ENCODE measurements around the gene VPS16.

DNA sequence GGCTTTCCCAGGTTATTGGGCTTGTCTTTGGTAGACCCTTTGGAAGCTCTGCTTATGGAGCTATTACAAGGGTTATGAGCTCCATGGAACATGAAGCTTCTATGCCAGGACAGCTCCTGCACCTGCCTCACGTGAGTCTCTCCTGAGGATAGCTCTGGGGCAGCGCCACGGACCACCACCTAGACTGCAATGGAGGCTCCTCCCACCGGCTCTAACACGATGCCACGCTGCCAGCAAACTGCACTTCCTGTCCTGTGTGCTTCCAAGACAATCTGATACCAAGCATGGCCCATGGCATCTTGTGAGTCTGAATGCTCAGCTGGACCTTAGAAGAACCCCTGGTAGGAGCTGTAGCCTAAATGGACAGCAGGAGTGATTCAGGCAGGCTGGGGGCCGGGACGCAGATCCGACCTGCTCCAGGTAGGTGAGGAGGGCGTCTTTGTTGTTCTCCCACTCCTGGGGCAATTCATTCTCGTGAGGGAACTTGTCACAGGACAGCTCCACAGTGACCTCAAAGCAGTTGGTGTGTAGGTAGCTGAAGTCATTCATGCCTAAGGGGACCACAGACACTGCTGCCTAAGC lies 45.6 kb upstream of the VPS16 start:
- TF ChIP-seq, protein P1, sequence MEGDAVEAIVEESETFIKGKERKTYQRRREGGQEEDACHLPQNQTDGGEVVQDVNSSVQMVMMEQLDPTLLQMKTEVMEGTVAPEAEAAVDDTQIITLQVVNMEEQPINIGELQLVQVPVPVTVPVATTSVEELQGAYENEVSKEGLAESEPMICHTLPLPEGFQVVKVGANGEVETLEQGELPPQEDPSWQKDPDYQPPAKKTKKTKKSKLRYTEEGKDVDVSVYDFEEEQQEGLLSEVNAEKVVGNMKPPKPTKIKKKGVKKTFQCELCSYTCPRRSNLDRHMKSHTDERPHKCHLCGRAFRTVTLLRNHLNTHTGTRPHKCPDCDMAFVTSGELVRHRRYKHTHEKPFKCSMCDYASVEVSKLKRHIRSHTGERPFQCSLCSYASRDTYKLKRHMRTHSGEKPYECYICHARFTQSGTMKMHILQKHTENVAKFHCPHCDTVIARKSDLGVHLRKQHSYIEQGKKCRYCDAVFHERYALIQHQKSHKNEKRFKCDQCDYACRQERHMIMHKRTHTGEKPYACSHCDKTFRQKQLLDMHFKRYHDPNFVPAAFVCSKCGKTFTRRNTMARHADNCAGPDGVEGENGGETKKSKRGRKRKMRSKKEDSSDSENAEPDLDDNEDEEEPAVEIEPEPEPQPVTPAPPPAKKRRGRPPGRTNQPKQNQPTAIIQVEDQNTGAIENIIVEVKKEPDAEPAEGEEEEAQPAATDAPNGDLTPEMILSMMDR (IDR thresholded peaks at IDR 0.05; ENCODE audit: low read depth, low read length), result no peak
- no peak for TF ChIP-seq MYC (IDR thresholded peaks at IDR 0.05; ENCODE audit: low read depth, low read length)
- TF ChIP-seq POLR2A (IDR thresholded peaks at IDR 0.05; ENCODE audit: extremely low read depth, insufficient read length), result no peak
